ENCODE results near the gene ELFN2. TPM values are rescaled to one million over a fixed set of nuclear protein-coding genes. Genes with fewer than 3 reads are reported as not detected.
A peak's percentile ranks its signal among the peaks of the same experiment; 100 is the strongest.

Gene ELFN2
- total RNA-seq, 2 experiments from 2014 or later = 0.05 to 0.08 TPM

DNA sequence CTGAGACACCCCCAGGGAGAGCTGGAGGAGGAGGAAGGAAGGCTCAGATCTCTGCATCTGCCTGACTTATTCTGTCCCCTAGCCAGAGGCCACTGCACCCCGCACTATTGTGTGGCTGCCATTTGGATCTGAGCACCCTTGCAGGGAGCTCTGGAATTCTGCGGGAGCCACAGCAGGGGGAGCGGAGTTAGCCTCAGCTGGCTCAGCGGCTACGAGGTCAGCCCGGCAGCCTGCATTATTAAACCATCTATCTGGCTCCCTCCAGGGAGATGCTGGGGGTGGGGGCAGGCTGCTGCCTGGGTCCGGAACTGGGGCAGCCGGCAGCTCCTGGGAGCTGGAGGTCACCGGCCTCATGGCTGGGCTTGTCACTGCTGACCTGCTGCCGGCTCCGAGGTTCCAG is 6.5 kb upstream of the ELFN2 start:
- CTCF ChIA-PET = interaction anchor here (0.8 to 1.4 kb wide), 2 partner anchors 24 to 82 kb away, joined by 3 to 7 read pairs; no protein-coding TSS in a partner anchor
- H3K4me1 Mint-ChIP-seq (ENCODE audit: low read depth) = peaks cover 12% of the 10 kb centered on the region
- H3K4me3 Mint-ChIP-seq = no peak overlapping the region
- POLR2A ChIA-PET = interaction anchor here (0.6 kb wide), 1 partner anchor 189 kb away, joined by 3 read pairs; no protein-coding TSS in a partner anchor
- DNase-seq (no peak), ATAC-seq (no peak)
- H3K27ac Mint-ChIP-seq = no peak overlapping the region
- peaks cover 3% of the 10 kb centered on the region for H3K36me3 Mint-ChIP-seq (ENCODE audit: low read depth)
- H3K27me3 Mint-ChIP-seq (ENCODE audit: low read depth) = peaks cover 13% of the 10 kb centered on the region
- H3K9me3 Mint-ChIP-seq (ENCODE audit: insufficient read depth) = no peaks in the 10 kb centered on the region

DNA sequence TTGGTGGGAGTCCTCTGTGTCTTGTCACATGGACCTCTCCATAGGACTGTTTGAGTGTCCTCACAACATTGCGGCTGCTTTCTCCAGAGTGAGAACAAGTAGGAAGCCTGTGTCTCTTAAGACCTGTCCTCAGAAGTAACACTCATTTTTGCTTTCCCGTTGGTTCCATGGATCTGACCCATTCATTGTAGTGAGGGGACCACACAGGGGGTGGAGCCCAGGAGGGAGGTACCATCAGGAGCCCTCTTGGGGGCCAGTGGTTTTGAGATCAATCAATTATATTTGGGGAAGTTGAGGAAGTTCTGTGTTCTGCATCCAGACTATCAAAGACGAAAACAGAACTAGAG is 5.4 kb upstream of the ELFN2 start:
- Mint-ChIP-seq H3K4me1 (ENCODE audit: low read depth) (peaks cover 14% of the 10 kb centered on the region), H3K36me3 (ENCODE audit: low read depth) (peaks cover 3% of the 10 kb centered on the region), H3K27ac (peak overlapping the region; percentile 25), H3K27me3 (ENCODE audit: low read depth) (peaks cover 24% of the 10 kb centered on the region), H3K9me3 (ENCODE audit: insufficient read depth) (no peaks in the 10 kb centered on the region), H3K4me3 (no peak overlapping the region)
- ATAC-seq (no peak), DNase-seq (no peak)
- CTCF ChIA-PET = no interaction called here
- POLR2A ChIA-PET = no interaction called here

DNA sequence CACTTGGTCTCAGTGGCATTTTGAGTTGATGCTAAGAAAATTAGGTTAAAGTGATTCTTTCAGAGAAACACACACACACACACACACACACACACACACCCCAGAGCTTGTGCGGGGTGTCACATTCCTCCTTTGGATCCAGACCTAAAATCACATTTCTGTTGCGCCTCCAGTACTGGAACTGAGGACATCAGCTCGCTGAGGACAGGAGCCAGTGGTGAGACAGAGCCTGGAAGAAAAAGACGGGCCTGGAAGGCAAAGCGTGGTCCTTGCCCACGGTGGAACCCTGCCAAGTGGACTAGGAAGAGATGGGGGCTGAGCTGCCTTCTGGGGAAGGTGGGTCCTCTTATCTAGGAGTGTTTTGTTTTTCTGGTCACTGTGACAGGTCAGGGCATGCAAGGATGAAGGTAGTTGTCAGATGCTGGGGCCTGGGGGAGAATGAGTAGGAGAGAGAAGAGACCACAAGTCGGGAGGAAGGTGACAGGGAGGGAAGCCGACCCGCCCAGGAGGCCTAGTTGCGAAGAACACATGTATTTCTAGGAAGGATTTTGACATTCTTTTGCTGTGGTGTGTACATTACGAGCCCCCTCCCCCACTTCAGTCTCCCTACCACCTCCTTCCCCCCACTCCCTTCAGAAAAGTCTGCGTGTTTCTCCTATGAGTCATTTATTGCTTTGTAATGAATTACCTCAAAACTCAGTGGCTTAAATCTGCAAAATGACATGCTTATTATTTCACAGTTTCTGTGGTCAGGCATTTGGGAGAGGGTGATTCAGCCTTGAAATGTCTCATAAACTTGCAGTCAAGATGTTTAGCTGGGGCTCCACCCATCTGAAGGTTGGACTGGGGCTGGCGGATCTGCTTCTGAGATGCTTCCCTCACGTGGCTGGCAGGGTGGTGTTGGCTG is 4.8 kb upstream of the ELFN2 start:
- POLR2A ChIA-PET = interaction anchor here (0.6 to 1.4 kb wide), 2 partner anchors 101 to 115 kb away, joined by 3 to 4 read pairs; no protein-coding TSS in a partner anchor

DNA sequence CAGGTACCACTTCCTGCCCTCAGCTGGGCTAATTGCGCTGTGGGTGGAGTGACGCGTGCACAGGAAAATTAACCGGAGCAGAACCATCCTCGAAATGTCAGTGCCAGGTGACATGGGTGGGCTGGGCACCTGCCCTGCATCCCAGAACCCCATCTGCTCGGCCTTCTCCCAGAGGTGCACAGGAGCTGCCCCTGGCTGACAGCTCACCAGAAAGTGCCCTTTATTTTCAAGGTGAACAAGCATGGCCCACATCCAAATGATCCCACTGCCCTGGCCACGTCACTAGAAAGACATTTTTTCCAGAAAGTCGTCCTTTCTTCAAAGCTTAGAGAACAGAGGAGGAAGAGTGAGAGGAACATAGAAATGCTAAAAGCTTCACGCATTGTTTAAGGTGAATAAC is 4.1 kb upstream of the ELFN2 start:
- Mint-ChIP-seq H3K36me3 (ENCODE audit: low read depth) (peaks cover 3% of the 10 kb centered on the region), H3K4me1 (ENCODE audit: low read depth) (peaks cover 18% of the 10 kb centered on the region), H3K27me3 (ENCODE audit: low read depth) (peaks cover 30% of the 10 kb centered on the region), H3K27ac (no peak overlapping the region), H3K4me3 (no peak overlapping the region), H3K9me3 (ENCODE audit: insufficient read depth) (no peaks in the 10 kb centered on the region)
- DNase-seq (no peak), ATAC-seq (no peak)
- ChIA-PET POLR2A (interaction anchor here (0.6 to 1.4 kb wide), 2 partner anchors 100 to 115 kb away, joined by 3 to 4 read pairs; no protein-coding TSS in a partner anchor), CTCF (interaction anchor here (0.9 to 4.8 kb wide), 4 partner anchors 11 to 164 kb away, joined by 3 to 61 read pairs (median 11); no protein-coding TSS in a partner anchor)

More for the DNA sequence above, 4.8 kb upstream of the ELFN2 start:
- H3K4me3 Mint-ChIP-seq = no peak overlapping the region
- no peak for ATAC-seq
- H3K36me3 Mint-ChIP-seq (ENCODE audit: low read depth) = peaks cover 3% of the 10 kb centered on the region
- peaks cover 14% of the 10 kb centered on the region for H3K4me1 Mint-ChIP-seq (ENCODE audit: low read depth)
- DNase-seq = no peak
- H3K27me3 Mint-ChIP-seq (ENCODE audit: low read depth) = peaks cover 24% of the 10 kb centered on the region
- H3K27ac Mint-ChIP-seq = peak overlapping the region; percentile 25
- CTCF ChIA-PET = interaction anchor here (0.9 to 4.8 kb wide), 4 partner anchors 10 to 164 kb away, joined by 3 to 61 read pairs (median 11); no protein-coding TSS in a partner anchor
- no peaks in the 10 kb centered on the region for H3K9me3 Mint-ChIP-seq (ENCODE audit: insufficient read depth)

DNA sequence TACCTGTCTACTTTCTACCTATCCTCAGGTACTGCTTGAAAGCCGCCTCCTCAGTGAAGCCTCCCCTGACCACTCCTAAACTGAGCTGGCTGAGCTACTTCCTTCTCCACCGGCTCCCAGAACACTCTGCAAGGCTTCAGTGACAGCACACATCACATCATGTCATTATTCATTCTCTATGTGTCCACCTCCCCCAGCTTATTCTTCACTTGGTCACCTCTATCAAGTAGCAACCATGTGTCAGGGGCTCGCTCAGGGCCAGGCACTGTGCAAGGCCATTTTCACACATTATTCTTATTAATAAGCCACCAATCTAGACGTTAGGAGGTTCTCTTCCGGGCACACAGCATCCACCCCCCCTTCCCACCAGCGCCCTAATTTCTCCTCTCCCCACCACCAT is 3.7 kb upstream of the ELFN2 start:
- Mint-ChIP-seq H3K4me1 (ENCODE audit: low read depth) (peaks cover 21% of the 10 kb centered on the region), H3K27me3 (ENCODE audit: low read depth) (peaks cover 34% of the 10 kb centered on the region), H3K36me3 (ENCODE audit: low read depth) (peaks cover 3% of the 10 kb centered on the region), H3K9me3 (ENCODE audit: insufficient read depth) (no peaks in the 10 kb centered on the region), H3K4me3 (no peak overlapping the region), H3K27ac (peak overlapping the region; percentile 27)
- CTCF ChIA-PET = interaction anchor here (1.4 to 4.8 kb wide), 5 partner anchors 10 to 163 kb away, joined by 3 to 61 read pairs (median 12); no protein-coding TSS in a partner anchor
- POLR2A ChIA-PET = interaction anchor here (1.4 kb wide), 1 partner anchor 114 kb away, joined by 4 read pairs; no protein-coding TSS in a partner anchor
- ATAC-seq = no peak
- no peak for DNase-seq

DNA sequence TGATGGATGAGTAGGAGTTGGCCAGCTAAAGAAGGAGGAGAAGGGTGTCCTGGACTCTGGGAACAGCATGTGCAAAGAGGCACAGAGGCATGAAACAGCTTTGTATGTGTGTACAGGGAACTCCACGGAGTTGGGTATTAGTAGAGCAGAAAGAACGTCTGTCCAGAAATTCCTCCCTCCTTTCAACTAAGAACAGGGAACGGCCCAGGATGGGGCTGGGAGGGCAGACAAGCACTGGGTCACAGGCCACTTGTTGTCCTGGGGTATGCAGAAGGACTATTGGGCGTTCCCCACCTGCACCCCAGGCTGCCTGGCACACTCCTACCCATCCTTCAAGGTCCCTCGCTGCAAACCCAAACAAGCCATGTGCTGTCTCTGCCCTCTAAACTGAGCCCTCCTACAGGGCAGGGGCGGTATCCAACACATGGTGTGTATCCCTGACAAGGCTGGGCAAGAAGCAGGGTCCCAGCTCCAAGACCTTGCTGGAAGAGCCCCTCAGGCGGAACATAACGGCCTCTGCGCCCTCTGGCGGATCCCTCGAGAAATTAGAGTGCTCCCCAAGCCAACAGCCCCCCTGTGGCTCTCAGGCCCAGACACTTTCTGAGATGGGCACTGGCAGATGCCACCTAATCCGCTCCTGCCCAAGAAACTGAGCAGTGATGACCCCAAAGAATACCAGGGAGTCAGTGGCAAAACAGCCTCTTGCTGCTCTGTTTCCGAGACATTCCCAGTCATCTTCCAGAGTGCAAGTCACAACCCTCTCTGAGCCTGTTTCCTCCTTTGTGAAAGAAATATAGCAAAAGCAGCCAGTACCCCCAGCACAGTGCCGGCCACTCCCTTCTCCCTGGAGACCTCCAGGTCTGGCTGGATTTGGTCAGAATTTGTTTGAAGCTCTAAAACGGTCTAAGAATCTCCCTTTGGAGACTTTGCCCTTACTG is 1.6 kb upstream of the ELFN2 start:
- ChIA-PET CTCF (interaction anchor here (0.7 to 4.8 kb wide), 19 partner anchors 10 to 187 kb away, joined by 3 to 61 read pairs (median 4); no protein-coding TSS in a partner anchor), POLR2A (no interaction called here)
- Mint-ChIP-seq H3K36me3 (ENCODE audit: low read depth) (peaks cover 3% of the 10 kb centered on the region), H3K27me3 (ENCODE audit: low read depth) (peaks cover 54% of the 10 kb centered on the region), H3K4me1 (ENCODE audit: low read depth) (peaks cover 21% of the 10 kb centered on the region), H3K27ac (no peak overlapping the region), H3K9me3 (ENCODE audit: insufficient read depth) (no peaks in the 10 kb centered on the region), H3K4me3 (no peak overlapping the region)
- DNase-seq (peak; percentile 71), ATAC-seq (peak; percentile 66)

DNA sequence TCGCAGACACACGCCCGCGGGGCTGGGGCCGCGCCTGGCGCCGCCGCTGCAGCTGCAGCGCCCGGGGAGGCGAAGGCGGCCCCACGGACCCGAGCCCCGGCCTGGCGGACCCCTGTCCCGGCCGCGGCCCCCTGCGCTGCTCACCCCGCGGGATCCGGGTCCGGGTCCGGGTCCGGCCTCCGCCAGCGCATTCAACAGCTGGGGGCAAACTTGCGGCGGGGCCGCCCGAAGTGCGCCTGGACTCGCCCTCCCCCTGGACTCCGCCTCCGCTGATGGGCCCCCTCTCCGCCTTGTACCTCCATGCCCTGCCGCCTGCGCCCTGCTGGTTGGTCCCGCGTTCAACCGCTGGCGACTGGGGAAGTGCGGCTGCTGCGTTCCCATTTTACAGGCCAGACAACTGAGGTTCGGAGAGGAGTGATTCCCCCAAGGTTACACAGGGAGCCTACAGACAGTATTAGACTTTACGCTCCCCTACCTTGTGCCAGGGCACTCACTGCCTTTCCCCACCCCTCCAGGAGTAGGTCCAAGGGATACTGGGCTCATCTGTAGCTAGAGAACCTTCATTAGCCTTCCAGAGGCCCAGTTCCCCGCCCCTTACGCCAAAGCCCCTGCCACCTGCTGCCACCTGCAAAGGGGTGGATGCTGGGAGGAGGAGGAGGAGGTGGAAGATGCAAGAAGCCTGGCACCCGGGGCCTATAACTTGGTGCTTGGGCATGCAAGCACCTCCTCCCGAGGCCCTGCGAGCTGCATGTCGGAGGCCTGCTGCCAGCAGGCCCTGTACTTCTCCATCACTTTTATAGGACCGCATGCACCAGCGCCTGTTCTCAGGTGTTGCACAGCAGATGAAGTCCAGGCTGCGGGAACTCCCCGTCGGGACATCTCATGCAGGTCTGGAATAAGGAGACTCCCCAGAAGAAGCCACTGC is 694 bp upstream of the ELFN2 start:
- Mint-ChIP-seq H3K36me3 (ENCODE audit: low read depth) (peaks cover 3% of the 10 kb centered on the region), H3K9me3 (ENCODE audit: insufficient read depth) (no peaks in the 10 kb centered on the region), H3K27ac (no peak overlapping the region), H3K4me3 (no peak overlapping the region), H3K27me3 (ENCODE audit: low read depth) (peaks cover 56% of the 10 kb centered on the region), H3K4me1 (ENCODE audit: low read depth) (peaks cover 21% of the 10 kb centered on the region)
- CTCF ChIA-PET = interaction anchor here (0.7 to 4.8 kb wide), 15 partner anchors 9 to 186 kb away, joined by 3 to 61 read pairs (median 4); no protein-coding TSS in a partner anchor
- no peak for DNase-seq
- ATAC-seq = no peak
- POLR2A ChIA-PET = no interaction called here

DNA sequence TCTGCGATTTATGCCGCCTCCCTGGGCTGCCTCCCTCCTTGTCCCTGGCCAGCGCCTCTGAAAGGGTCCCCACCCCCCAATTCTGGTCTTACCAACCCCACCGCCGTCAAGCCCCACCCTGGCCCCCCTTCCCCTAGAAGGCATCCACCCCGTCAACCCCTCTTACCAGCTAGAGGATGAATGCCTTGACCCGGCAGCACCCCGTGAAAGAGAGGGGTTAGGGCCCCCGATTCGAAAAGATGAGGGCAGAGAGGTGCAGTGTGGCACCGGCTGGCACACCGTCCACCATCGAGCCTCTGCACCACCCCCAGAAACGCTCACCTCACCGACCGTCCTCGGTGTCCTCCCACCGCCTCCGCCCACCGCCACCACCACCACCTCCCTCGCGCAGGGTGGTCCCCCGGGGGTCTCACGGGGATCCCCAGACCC is 559 bp downstream of the ELFN2 start:
- peaks cover 10% of the 10 kb centered on the region for H3K4me1 Mint-ChIP-seq (ENCODE audit: low read depth)
- H3K27me3 Mint-ChIP-seq (ENCODE audit: low read depth) = peaks cover 54% of the 10 kb centered on the region
- no peak overlapping the region for H3K27ac Mint-ChIP-seq
- ChIA-PET POLR2A (no interaction called here), CTCF (no interaction called here)
- no peak for ATAC-seq
- no peak overlapping the region for H3K4me3 Mint-ChIP-seq
- H3K36me3 Mint-ChIP-seq (ENCODE audit: low read depth) = no peaks in the 10 kb centered on the region
- DNase-seq = no peak
- no peaks in the 10 kb centered on the region for H3K9me3 Mint-ChIP-seq (ENCODE audit: insufficient read depth)

DNA sequence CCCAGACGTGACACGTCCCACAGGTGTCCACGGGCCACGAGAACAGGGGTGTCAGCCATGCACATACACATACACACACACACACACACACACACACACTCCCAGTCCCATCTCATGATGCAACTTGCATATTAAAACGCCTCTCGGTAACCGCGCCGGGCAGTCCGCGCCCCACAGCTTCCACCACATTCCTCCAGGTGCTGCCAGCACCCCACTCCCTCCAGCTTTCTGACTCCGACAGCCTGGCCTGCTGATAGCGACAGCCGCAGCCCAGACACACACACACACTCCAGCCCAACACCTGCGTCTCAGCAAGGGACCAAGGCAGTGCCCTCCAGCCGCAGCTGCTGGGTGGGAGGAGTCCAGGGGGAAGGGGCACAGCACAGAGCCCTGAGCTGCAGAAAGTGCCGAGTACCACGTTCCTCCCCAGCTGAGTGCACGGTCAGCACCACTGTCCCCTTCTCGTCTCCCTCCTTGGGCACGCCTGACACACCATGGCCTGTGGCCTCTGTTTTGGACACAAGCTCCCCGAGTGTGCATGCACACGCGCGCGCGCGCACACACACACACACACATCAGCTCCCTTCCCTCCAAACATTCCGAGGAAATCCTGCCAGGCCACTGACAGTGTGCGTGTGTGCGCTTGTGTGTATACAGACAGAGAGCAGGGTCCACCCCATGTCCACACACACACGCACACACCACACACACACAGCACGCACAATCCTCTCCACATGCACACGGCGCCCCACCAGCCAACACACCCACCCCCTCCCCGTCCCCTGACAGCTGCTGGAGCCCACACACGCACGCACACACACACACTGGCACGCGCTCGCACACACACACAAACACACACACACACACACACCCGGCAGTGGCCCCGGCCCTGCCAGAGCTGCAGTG is 1.2 kb downstream of the ELFN2 start:
- no peak overlapping the region for H3K4me3 Mint-ChIP-seq
- peaks cover 60% of the 10 kb centered on the region for H3K27me3 Mint-ChIP-seq (ENCODE audit: low read depth)
- ChIA-PET POLR2A (no interaction called here), CTCF (no interaction called here)
- H3K36me3 Mint-ChIP-seq (ENCODE audit: low read depth) = no peaks in the 10 kb centered on the region
- H3K4me1 Mint-ChIP-seq (ENCODE audit: low read depth) = peaks cover 9% of the 10 kb centered on the region
- DNase-seq (no peak), ATAC-seq (no peak)
- H3K9me3 Mint-ChIP-seq (ENCODE audit: insufficient read depth) = no peaks in the 10 kb centered on the region
- no peak overlapping the region for H3K27ac Mint-ChIP-seq

DNA sequence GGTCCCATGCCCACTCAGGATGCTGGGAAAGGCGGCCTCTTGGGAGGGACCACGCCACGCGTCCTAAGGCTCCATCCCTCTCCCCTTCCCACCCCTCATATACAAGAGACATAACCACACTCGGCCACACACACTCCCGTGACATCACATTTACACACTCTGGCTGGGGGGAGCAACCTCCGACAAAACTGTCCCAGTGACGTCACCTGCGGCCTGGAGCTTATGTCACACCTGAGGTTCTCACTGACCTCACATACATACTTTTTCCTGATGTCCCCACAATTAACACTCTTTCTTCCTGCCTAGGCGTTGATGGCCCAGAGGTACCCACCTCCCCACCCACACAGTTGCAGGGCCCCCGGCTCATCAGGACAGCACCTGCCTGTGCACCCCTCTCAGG is 1.9 kb downstream of the ELFN2 start:
- Mint-ChIP-seq H3K27ac (no peak overlapping the region), H3K4me1 (ENCODE audit: low read depth) (peaks cover 13% of the 10 kb centered on the region), H3K27me3 (ENCODE audit: low read depth) (peaks cover 62% of the 10 kb centered on the region), H3K36me3 (ENCODE audit: low read depth) (no peaks in the 10 kb centered on the region), H3K4me3 (no peak overlapping the region), H3K9me3 (ENCODE audit: insufficient read depth) (no peaks in the 10 kb centered on the region)
- DNase-seq (no peak), ATAC-seq (no peak)
- POLR2A ChIA-PET = no interaction called here
- CTCF ChIA-PET = no interaction called here
